HG03520 (cell line): Measurements from ENCODE around the gene NELL2.

Source experiments
- ATAC-seq: cut with Tn5 transposase; IDR thresholded peaks from one replicate; pipeline ENCODE4 v1.9.1; 2021; ENCODE audit warnings: mild to moderate bottlenecking, moderate library complexity; ENCODE audit not compliant: unreplicated experiment

Gene NELL2

GRCh38 chr12:44546060-44546459 lies 330.1 kb downstream of the NELL2 start:
- ATAC-seq: no peak

GRCh38 chr12:44544018-44544417 lies 332.1 kb downstream of the NELL2 start:
- peak; percentile 83 for ATAC-seq

- no peak for ATAC-seq
These were observed 333.4 kb downstream of the NELL2 start for GRCh38 chr12:44542716-44543115.

- ATAC-seq: no peak
These were observed 338.8 kb downstream of the NELL2 start for GRCh38 chr12:44537354-44537753.

- ATAC-seq: no peak
These were observed 343.2 kb downstream of the NELL2 start for GRCh38 chr12:44532940-44533339.

GRCh38 chr12:44531320-44531971 lies 344.7 kb downstream of the NELL2 start:
- no peak for ATAC-seq

GRCh38 chr12:44526655-44527182 lies 349.4 kb downstream of the NELL2 start:
- ATAC-seq: no peak

- ATAC-seq: no peak
These were observed 350.1 kb downstream of the NELL2 start for GRCh38 chr12:44525806-44526654.

GRCh38 chr12:44523828-44524227 lies 352.3 kb downstream of the NELL2 start:
- ATAC-seq: no peak

- ATAC-seq: no peak
These were observed 354.4 kb downstream of the NELL2 start for GRCh38 chr12:44521702-44522101.

- ATAC-seq: no peak
These were observed 356.2 kb downstream of the NELL2 start for GRCh38 chr12:44519931-44520330.

GRCh38 chr12:44511289-44511688 lies 364.8 kb downstream of the NELL2 start:
- ATAC-seq: no peak

GRCh38 chr12:44510510-44510909 lies 365.6 kb downstream of the NELL2 start:
- no peak for ATAC-seq

- ATAC-seq: no peak
These were observed 366.0 kb downstream of the NELL2 start for GRCh38 chr12:44510076-44510475.

- ATAC-seq: no peak
These were observed 366.6 kb downstream of the NELL2 start for GRCh38 chr12:44509471-44509870.

- ATAC-seq: no peak
These were observed 368.7 kb downstream of the NELL2 start for GRCh38 chr12:44507461-44507860.

GRCh38 chr12:44504799-44505198 lies 371.3 kb downstream of the NELL2 start:
- no peak for ATAC-seq

GRCh38 chr12:44503329-44503728 lies 372.8 kb downstream of the NELL2 start:
- ATAC-seq: no peak

- no peak for ATAC-seq
These were observed 373.4 kb downstream of the NELL2 start for GRCh38 chr12:44502681-44503080.

- no peak for ATAC-seq
These were observed 375.7 kb downstream of the NELL2 start for GRCh38 chr12:44500423-44500822.

GRCh38 chr12:44497044-44497443 lies 379.1 kb downstream of the NELL2 start:
- no peak for ATAC-seq

GRCh38 chr12:44490181-44490580 lies 385.9 kb downstream of the NELL2 start:
- ATAC-seq: no peak
